GM12865 (cell line): ENCODE measurements around the gene EFNA3.
"Not testable (repeated sequence)": the region's sequence is repeated elsewhere in the genome, so short reads cannot be mapped to it uniquely, and the experiment has no call there.

Experiments
- DNase-seq: peaks from one replicate; pipeline ENCODE4 v3.0.0; 2010; ENCODE audit warnings: low read depth
- H3K4me3 ChIP-seq: 2 replicates; pipeline ENCODE4 v1.5.1; 2011; ENCODE audit warnings: mild to moderate bottlenecking, low read depth, low read length, control low read depth
- CTCF ChIP-seq: IDR thresholded peaks from 2 replicates; pipeline ENCODE4 v1.5.1; 2011; ENCODE audit warnings: low read length, control low read depth, low read depth, inconsistent platforms; ENCODE audit not compliant: insufficient read depth; ENCODE audit errors: missing control alignments

Gene EFNA3

GRCh38 chr1:155110381-155110780 is 31.7 kb downstream of the EFNA3 start:
- H3K4me3 ChIP-seq = no peak overlapping the region
- no peak for TF ChIP-seq CTCF
- DNase-seq = no peak

- no peak overlapping the region for H3K4me3 ChIP-seq
- TF ChIP-seq CTCF = no peak
- no peak for DNase-seq
These were observed 32.2 kb downstream of the EFNA3 start for GRCh38 chr1:155110826-155111225.

- TF ChIP-seq CTCF = no peak
- no peak overlapping the region for H3K4me3 ChIP-seq
- DNase-seq = peak; percentile 33
These were observed 34.9 kb downstream of the EFNA3 start for GRCh38 chr1:155113450-155113980.

GRCh38 chr1:155116113-155116764 is 37.6 kb downstream of the EFNA3 start:
- TF ChIP-seq CTCF = no peak
- no peak overlapping the region for H3K4me3 ChIP-seq
- DNase-seq = no peak

- no peak for TF ChIP-seq CTCF
- no peak overlapping the region for H3K4me3 ChIP-seq
- no peak for DNase-seq
These were observed 39.0 kb downstream of the EFNA3 start for GRCh38 chr1:155117610-155118009.

- not testable (repeated sequence) for H3K4me3 ChIP-seq, DNase-seq
These were observed 39.5 kb downstream of the EFNA3 start for GRCh38 chr1:155118090-155118489.

- no peak for DNase-seq
- H3K4me3 ChIP-seq = no peak overlapping the region
- TF ChIP-seq CTCF = no peak
These were observed 41.6 kb downstream of the EFNA3 start for GRCh38 chr1:155120253-155120652.
